Mesendoderm (in vitro differentiated cells): ENCODE results near the gene NEUROG1. TPM values are rescaled to one million over a fixed set of nuclear protein-coding genes. Genes with fewer than 3 reads are reported as not detected.

ENCODE experiments used
- DNase-seq: peaks from one replicate; pipeline ENCODE4 v3.0.0; 2013
- H2AK5ac ChIP-seq: 2 replicates; pipeline ENCODE4 v1.6.1; 2013; ENCODE audit warnings: low read length, inconsistent platforms
- H2BK120ac ChIP-seq: 2 replicates; pipeline ENCODE4 v1.6.1; 2013; ENCODE audit warnings: low read depth, mild to moderate bottlenecking, low read length, moderate library complexity, mixed read lengths
- H2BK15ac ChIP-seq: replicated peaks from 2 replicates; pipeline ENCODE4 v1.6.1; 2013; ENCODE audit warnings: low read depth, mild to moderate bottlenecking, moderate library complexity
- H2BK5ac ChIP-seq: 2 replicates; pipeline ENCODE4 v1.6.1; 2013; ENCODE audit warnings: low read length, inconsistent platforms
- H3K18ac ChIP-seq: 2 replicates; pipeline ENCODE4 v1.6.1; 2013; ENCODE audit warnings: mild to moderate bottlenecking, low read length, mixed read lengths
- H3K23ac ChIP-seq: one replicate; pipeline ENCODE4 v1.6.1; 2013; ENCODE audit warnings: low read length
- H3K27ac ChIP-seq: 2 replicates; pipeline ENCODE4 v1.5.1; 2013; ENCODE audit warnings: low read depth, mild to moderate bottlenecking, inconsistent platforms, low read length, moderate library complexity
- H3K27me3 ChIP-seq: 2 replicates; pipeline ENCODE4 v1.6.1; 2013; ENCODE audit warnings: low read length, control low read depth, mild to moderate bottlenecking, inconsistent platforms; ENCODE audit not compliant: insufficient read depth, poor library complexity
- H3K36me3 ChIP-seq: 2 replicates; pipeline ENCODE4 v1.6.1; 2013; ENCODE audit warnings: low read length, inconsistent platforms; ENCODE audit not compliant: control insufficient read depth, insufficient read depth
- H3K4ac ChIP-seq: one replicate; pipeline ENCODE4 v1.6.1; 2013; ENCODE audit warnings: low read depth, mild to moderate bottlenecking, low read length, moderate library complexity
- H3K4me1 ChIP-seq: 2 replicates; pipeline ENCODE4 v1.6.1; 2013; ENCODE audit warnings: low read depth, low read length, inconsistent platforms; ENCODE audit not compliant: control insufficient read depth
- H3K4me2 ChIP-seq: 2 replicates; pipeline ENCODE4 v1.6.1; 2013; ENCODE audit warnings: low read length
- H3K4me3 ChIP-seq: 2 replicates; pipeline ENCODE4 v1.5.1; 2013; ENCODE audit warnings: mild to moderate bottlenecking, low read length
- H3K56ac ChIP-seq: one replicate; pipeline ENCODE4 v1.6.1; 2013; ENCODE audit warnings: low read length
- H3K79me1 ChIP-seq: 2 replicates; pipeline ENCODE4 v1.6.1; 2013; ENCODE audit warnings: low read length, inconsistent platforms
- H3K79me2 ChIP-seq: 2 replicates; pipeline ENCODE4 v1.6.1; 2013; ENCODE audit warnings: mild to moderate bottlenecking, low read length; ENCODE audit not compliant: control insufficient read depth, insufficient read depth
- H3K9ac ChIP-seq: 2 replicates; pipeline ENCODE4 v1.6.1; 2013; ENCODE audit warnings: low read length, inconsistent platforms
- H4K5ac ChIP-seq: one replicate; pipeline ENCODE4 v1.6.1; 2013; ENCODE audit warnings: low read length
- H4K8ac ChIP-seq: one replicate; pipeline ENCODE4 v1.6.1; 2013; ENCODE audit warnings: low read depth, mild to moderate bottlenecking, control low read depth, low read length, moderate library complexity
- WGBS: extraction: QIAGEN DNeasy Blood & Tissue Kit; methylation state at CpG from one replicate; pipeline ENCODE4 v1.1.7; 2013; ENCODE audit warnings: low lambda C conversion rate, missing lambda C conversion rate; ENCODE audit not compliant: insufficient coverage; ENCODE audit errors: extremely low coverage; 5-methylcytosine and 5-hydroxymethylcytosine counted together
- polyA plus RNA-seq, 2 experiments: library from polyadenylated mRNA; stranded (reverse); fragments of 200-250 nt; gene quantifications; one replicate each; pipeline ENCODE4 v1.2.3, GENCODE V29; 2013

The NEUROG1 gene
- polyA plus RNA-seq (2013, experiment 1 of 2): not detected
- not detected for polyA plus RNA-seq (2013, experiment 2 of 2)

- H2BK120ac ChIP-seq: no peak within 1 kb of the TSS
- H3K23ac ChIP-seq: no peak within 1 kb of the TSS
- no peaks in the 10 kb centered on the region for H3K4me1 ChIP-seq
- H3K56ac ChIP-seq: no peak within 1 kb of the TSS
- H3K27me3 ChIP-seq: peaks cover 80% of the 10 kb centered on the region
- H3K79me1 ChIP-seq: no peaks in the 10 kb centered on the region
- no peak within 1 kb of the TSS for H3K9ac ChIP-seq
- H4K5ac ChIP-seq: no peak within 1 kb of the TSS
- H3K4me2 ChIP-seq: peak within 1 kb of the TSS; percentile 31
- H3K4me3 ChIP-seq: no peak within 1 kb of the TSS
- H2BK5ac ChIP-seq: no peak within 1 kb of the TSS
- no peaks in the 10 kb centered on the region for H3K36me3 ChIP-seq
- peak; percentile 78 for DNase-seq
- no CpG with 5 or more reads among the region's 74 CpGs for WGBS
- no peak within 1 kb of the TSS for H3K18ac ChIP-seq
- no peak within 1 kb of the TSS for H4K8ac ChIP-seq
- no peak within 1 kb of the TSS for H3K4ac ChIP-seq
- H2BK15ac ChIP-seq: no peak within 1 kb of the TSS
- no peaks in the 10 kb centered on the region for H3K79me2 ChIP-seq
- no peak within 1 kb of the TSS for H2AK5ac ChIP-seq
- H3K27ac ChIP-seq: no peak within 1 kb of the TSS
These were observed at the start of gene NEUROG1 for GRCh38 chr5:135535820-135536801. Gene NEUROG1, minus strand, starts transcription at chr5:135535964. Its CDS starts 274 bp downstream, at chr5:135535690.

GRCh38 chr5:135584918-135585317 lies 49.2 kb upstream of the NEUROG1 start:
- Histone ChIP-seq H3K27ac (no peak overlapping the region), H3K79me2 (no peaks in the 10 kb centered on the region), H3K4me1 (no peaks in the 10 kb centered on the region), H2BK120ac (no peak overlapping the region), H3K18ac (no peak overlapping the region), H2BK5ac (no peak overlapping the region), H3K79me1 (no peaks in the 10 kb centered on the region), H3K4me2 (no peak overlapping the region), H3K27me3 (peaks cover 2% of the 10 kb centered on the region), H3K23ac (no peak overlapping the region), H3K9ac (no peak overlapping the region), H4K5ac (no peak overlapping the region), H2BK15ac (no peak overlapping the region), H3K4me3 (no peak overlapping the region), H2AK5ac (no peak overlapping the region), H3K36me3 (no peaks in the 10 kb centered on the region), H4K8ac (no peak overlapping the region), H3K4ac (no peak overlapping the region), H3K56ac (no peak overlapping the region)
- no peak for DNase-seq
- no CpG with 5 or more reads among the region's 6 CpGs for WGBS

DNA sequence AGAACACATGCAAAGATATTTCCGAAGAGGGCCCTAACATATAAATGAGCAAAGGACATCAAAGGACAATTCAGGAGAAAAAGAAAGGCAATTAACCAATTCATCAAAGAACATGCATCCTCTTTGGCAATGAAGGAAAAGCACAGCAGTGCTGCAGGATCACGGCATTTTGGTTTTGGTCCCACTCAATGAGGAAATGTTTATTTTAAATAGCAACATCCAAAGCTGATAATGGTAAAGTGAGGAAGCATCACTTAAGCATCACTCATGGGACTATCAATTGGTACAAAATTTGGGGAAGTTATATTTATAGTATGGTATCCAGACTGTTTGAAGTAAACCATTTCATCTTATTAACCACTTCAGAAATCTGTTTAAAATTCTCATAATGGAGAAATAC lies 48.5 kb upstream of the NEUROG1 start:
- no peak for DNase-seq
- Histone ChIP-seq H3K9ac (no peak overlapping the region), H3K79me2 (no peaks in the 10 kb centered on the region), H3K27me3 (peaks cover 2% of the 10 kb centered on the region), H3K36me3 (no peaks in the 10 kb centered on the region), H2BK120ac (no peak overlapping the region), H2BK5ac (no peak overlapping the region), H3K56ac (no peak overlapping the region), H2AK5ac (no peak overlapping the region), H3K4ac (no peak overlapping the region), H3K4me3 (no peak overlapping the region), H3K4me2 (no peak overlapping the region), H3K79me1 (no peaks in the 10 kb centered on the region), H4K5ac (no peak overlapping the region), H3K18ac (no peak overlapping the region), H3K23ac (no peak overlapping the region), H2BK15ac (no peak overlapping the region), H4K8ac (no peak overlapping the region), H3K4me1 (no peaks in the 10 kb centered on the region), H3K27ac (no peak overlapping the region)
- no CpG with 5 or more reads among the region's 2 CpGs for WGBS

DNA sequence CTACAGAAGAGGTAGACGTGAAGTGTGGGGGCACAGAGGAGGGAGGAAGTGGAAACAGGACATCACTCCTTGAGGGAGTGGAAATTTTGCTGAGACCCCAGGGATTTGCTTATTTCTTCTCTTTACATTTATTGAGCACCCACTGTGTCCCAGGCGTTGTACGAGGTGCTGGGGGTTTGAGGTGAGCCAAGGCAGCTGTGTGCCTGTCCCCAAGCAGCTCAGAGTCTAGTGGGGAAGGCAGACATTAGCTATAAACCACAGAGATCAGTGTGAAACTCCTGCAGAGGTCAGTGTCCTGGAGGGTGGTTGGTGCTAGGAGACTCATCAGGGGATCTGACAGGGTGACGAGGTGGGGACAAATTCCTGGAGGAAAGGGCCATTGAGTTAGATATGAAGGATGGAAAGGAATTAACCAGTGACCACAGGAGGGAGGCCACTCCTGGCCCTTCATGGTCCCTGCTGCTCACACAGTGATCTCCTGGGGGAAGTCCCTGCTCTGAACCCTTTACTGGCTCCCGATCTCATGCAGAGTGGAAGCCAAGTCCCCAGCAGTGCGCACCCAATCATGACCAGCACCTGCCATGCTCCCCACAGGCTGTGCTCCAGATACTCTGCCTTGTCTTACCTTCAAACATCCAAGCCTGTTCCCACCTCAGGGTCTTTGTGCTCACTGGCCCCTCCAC lies 46.5 kb upstream of the NEUROG1 start:
- H3K27me3 ChIP-seq: peaks cover 11% of the 10 kb centered on the region
- no peak overlapping the region for H3K56ac ChIP-seq
- H4K8ac ChIP-seq: no peak overlapping the region
- no peak overlapping the region for H2BK120ac ChIP-seq
- no peak overlapping the region for H3K4ac ChIP-seq
- H2AK5ac ChIP-seq: no peak overlapping the region
- H3K4me1 ChIP-seq: peaks cover 9% of the 10 kb centered on the region
- H4K5ac ChIP-seq: no peak overlapping the region
- H3K4me3 ChIP-seq: no peak overlapping the region
- no peak overlapping the region for H2BK5ac ChIP-seq
- H3K27ac ChIP-seq: no peak overlapping the region
- H3K36me3 ChIP-seq: no peaks in the 10 kb centered on the region
- no peaks in the 10 kb centered on the region for H3K79me1 ChIP-seq
- H3K4me2 ChIP-seq: no peak overlapping the region
- WGBS: no CpG with 5 or more reads among the region's 6 CpGs
- H2BK15ac ChIP-seq: no peak overlapping the region
- H3K18ac ChIP-seq: no peak overlapping the region
- no peak overlapping the region for H3K9ac ChIP-seq
- no peak overlapping the region for H3K23ac ChIP-seq
- no peaks in the 10 kb centered on the region for H3K79me2 ChIP-seq
- DNase-seq: no peak

- H3K4ac ChIP-seq: no peak within 1 kb of the TSS
- no peak within 1 kb of the TSS for H3K27ac ChIP-seq
- peak within 1 kb of the TSS; percentile 82 for H3K56ac ChIP-seq
- no peaks in the 10 kb centered on the region for H3K79me2 ChIP-seq
- peak within 1 kb of the TSS; percentile 86 for H3K4me2 ChIP-seq
- peak within 1 kb of the TSS; percentile 69 for H3K9ac ChIP-seq
- no peak within 1 kb of the TSS for H2AK5ac ChIP-seq
- H4K5ac ChIP-seq: no peak within 1 kb of the TSS
- no CpG with 5 or more reads among the region's 68 CpGs for WGBS
- H3K79me1 ChIP-seq: no peaks in the 10 kb centered on the region
- no peak within 1 kb of the TSS for H2BK5ac ChIP-seq
- H3K36me3 ChIP-seq: no peaks in the 10 kb centered on the region
- H3K4me1 ChIP-seq: peaks cover 14% of the 10 kb centered on the region
- peak; percentile 89 for DNase-seq
- H3K4me3 ChIP-seq: peak within 1 kb of the TSS; percentile 30
- H4K8ac ChIP-seq: no peak within 1 kb of the TSS
- H2BK120ac ChIP-seq: no peak within 1 kb of the TSS
- H2BK15ac ChIP-seq: no peak within 1 kb of the TSS
- H3K27me3 ChIP-seq: peaks cover 11% of the 10 kb centered on the region
- H3K23ac ChIP-seq: peak within 1 kb of the TSS; percentile 66
- no peak within 1 kb of the TSS for H3K18ac ChIP-seq
These were observed 43.0 kb upstream of the NEUROG1 start, which contains the start of gene CXCL14 for GRCh38 chr5:135578685-135579341. Gene CXCL14, minus strand, starts transcription at chr5:135578991. Its CDS starts 213 bp downstream, at chr5:135578778.
